ENCODE results near the gene NOX3.

DNA sequence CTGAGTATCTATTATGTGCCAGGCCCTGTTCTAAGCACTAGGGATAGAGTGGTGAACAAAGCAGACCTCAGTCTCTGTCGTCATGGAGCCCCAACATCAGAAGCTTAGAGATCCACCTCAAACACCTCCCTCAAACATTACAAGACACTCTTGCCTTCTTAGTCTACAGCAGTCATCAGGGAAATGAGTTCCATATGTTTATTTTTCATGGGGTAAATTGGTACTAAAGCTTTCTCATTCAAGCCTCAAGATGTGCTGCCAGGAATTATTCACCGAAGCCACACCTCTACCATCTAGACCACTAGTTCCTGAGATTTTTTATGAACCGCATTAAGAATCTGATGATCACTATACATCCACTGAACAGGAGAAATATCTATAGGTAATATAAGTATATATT lies 82.4 kb downstream of the NOX3 start:
- TF ChIP-seq POLR2A (IDR thresholded peaks at IDR 0.05; ENCODE audit: low read depth, low read length) (no peak), POLR2AphosphoS5 (IDR thresholded peaks at IDR 0.05; ENCODE audit: low read depth, low read length) (no peak)
